ENCODE results near the gene CEP164. TPM values are rescaled to one million over a fixed set of nuclear protein-coding genes. Genes with fewer than 3 reads are reported as not detected.

Gene CEP164
- polyA plus RNA-seq, 5 donors: 30.9 to 37.3 (median 32.9) TPM

DNA sequence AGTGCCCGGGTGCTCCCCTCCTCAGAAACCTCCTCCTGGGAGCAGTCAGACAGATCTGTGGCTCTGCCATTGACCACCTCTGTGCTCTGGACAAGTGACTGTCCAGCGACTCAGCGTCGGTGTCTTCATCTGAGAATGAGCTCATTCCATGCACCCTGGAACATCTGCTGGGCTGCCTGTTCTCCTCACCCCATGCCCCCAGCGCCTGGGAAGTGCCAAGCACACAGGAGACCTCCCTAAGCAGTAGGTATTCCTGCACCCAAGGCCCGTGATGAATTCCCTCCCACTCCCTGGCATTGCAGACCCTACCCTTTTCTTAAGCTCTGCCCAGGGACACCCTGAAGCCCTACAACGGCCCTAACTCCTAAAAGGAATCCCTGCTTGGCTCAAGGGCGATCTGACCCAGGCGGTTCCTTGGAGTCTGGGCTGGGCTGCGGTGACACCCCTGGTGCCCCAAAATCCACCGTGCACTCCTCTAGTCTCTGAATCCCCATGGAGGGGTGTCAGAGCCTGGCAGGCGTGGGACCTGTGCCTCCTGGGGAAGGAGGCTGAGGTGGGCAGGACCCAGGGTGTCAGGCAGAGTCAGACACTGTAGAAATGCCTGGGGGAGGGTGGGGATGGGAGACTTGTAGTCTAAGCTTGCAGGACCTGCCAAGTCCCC is 92.0 kb downstream of the CEP164 start:
- DNase-seq: no peak

DNA sequence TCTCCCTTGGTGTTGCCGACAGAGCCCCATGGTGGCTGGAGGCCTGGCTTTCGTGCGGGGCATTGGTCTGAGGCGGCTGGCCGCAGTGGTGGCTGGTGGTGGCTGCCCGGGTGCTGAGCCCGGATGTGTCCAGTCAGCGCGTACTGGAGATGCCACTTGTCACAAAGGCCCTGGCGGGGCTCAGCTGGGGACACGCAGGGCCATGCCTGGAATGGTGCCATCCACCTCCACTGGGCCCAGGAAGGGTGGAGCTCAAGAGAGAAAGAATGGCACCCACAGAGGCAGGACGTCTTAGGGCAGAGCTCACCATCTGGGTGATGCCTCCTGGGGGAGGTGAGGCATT is 92.5 kb downstream of the CEP164 start:
- DNase-seq: no peak

GRCh38 chr11:117420598-117420997 is 92.9 kb downstream of the CEP164 start:
- DNase-seq: no peak

DNA sequence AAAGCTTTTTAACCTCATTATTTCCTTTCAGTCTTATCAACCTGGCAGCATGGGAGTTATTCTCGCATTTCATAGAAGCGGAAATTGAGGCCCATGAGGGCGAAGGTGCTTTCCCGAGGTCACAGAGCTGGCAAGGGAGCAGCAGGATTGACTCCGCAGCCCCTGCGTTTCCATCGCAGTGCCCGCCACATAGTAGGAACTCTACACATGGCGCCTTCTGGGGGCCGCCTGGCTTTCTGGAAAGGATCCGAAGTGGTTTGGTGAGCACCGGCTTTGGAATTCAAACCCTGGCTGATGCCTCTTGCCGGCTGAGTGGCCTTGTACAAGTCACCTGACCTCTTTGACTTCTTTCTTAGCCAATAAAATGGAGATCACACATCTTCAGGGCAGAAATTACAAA is 93.4 kb downstream of the CEP164 start:
- no peak for DNase-seq

DNA sequence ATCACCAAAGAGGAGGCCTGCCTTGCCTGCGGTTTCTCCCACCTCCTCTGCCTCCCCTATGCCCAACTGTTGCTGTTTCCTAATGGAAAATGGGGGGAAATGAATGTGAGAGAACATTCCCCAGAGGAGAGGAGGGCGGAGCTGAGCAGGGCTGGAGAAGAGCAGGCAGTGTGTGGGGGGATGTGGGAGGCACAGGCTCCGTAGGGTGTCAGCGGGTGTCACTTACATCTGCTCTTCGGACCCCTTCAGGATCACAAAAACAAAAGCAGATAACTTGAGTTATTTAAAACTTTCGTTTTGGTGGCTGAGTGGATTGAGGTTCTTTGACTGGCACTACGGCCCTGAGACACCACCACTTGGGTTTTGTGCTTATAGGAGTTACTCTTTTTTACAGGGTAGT is 93.8 kb downstream of the CEP164 start:
- no peak for DNase-seq

- no peak for DNase-seq
Observed at GRCh38 chr11:117423046-117423575, 95.5 kb downstream of the CEP164 start.

DNA sequence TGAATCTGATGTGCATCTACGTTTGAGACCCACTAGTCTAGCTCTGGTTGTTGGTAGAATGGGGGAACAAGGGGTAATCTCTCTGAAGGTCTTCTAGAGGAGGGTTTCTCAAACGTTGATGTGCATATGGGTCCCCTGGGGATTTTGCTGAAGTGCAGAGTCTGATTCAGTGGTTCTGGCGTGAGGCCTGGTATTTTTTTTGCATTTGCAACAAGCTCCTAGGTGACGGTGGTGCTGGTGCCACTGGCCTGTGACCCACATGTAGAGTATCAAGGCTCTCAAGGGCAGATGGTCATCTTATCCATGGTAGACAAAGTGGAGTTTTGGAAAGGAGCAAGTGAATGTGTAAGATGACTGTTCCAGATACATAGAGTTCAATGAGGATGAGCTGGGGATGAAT is 97.1 kb downstream of the CEP164 start:
- no peak for DNase-seq

DNA sequence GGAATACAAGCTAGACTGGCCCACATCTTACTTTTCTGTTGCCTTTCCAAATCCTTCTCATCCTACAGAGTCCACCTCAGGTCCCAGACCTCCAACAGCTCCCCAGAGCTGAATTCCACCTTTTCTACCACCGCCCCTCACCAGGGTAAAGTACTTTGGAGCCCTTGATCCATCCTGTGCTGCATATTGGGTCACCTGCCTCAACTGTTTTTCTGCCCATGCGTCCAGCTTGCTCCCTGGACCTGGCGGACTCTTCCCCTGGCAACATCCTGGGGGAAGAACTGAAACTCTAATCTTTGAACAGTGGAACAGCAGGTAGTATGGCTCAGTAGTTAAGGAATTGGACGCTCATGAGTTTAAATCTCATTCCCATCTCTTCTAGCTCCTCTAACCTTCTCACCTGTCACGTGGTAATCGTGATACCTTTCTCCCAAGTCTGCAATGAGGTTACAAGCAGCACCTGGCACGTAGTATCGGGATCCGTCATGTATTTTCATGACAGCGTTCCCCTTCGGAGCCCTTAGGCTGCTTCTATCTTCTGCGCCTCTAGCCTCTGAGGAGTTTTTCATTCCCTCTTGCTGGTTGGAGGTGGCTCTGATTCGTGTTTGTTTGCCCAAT is 98.1 kb downstream of the CEP164 start:
- no peak for DNase-seq

DNA sequence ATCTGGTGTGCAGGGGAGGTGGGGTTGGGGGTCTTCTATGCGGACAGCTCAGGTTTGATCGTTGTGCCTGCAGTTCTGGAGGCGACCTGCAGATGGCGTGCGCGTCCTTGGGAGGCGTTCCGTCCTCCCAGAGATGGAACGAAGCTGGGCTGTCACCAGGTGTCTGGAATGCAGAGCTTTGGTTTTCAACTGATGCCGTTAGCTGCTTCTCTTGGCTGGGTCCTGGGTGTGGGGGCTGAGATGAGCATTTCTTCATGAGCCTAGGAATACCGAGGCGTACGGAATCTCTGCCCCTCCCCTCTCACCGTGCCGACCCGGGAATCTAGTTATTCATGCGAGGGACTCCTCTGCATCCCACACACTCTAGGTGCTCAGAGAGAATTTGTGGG is 98.6 kb downstream of the CEP164 start:
- peak; percentile 30 to 40 for DNase-seq

DNA sequence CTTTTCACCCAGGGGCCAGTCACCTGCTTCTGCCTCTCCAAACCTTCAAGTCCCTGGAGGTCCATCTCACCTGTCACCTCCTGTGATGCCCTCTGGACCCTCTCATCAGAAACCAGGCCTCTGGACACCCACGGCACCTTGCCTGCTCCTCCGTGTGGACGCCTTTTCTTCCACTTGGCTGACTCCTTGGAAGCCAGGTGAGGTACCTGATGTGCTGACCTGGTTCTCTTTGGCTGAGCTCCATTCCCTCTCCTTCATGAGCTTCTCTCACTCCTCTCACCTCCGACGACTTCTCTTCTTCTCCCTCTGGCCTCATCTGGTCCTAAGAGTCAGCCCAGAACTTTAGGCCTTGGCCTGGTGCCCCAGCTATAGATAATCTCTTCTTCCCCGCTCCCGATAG is 99.3 kb downstream of the CEP164 start:
- DNase-seq: no peak

DNA sequence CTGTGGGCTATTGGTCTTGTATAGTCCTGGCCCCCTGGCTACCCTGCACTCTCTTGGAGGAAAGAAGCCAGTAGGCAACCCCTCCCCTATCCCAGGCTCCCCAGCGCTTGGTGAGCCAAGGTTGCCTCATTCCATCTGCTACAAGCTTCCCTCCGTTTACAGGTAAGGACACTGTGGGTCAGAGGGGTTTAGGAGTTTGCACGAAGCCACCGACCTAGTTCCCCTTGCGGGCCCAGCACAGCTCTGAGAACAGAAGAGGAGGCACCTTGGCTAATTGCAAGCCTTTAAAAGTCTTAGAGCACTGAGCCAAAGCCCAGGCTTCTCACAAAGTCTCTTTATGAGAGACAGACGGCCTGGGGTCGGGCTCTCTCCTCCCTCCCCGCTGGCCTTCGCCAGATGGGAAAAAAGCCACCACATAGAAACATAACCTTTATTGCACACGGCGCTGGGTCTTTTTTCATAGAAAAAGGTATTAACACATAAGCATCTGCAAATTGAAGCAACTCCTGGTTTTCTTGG is 99.8 kb downstream of the CEP164 start:
- no peak for DNase-seq

- DNase-seq: no peak
Observed at GRCh38 chr11:117428186-117428855, 100.7 kb downstream of the CEP164 start.

DNA sequence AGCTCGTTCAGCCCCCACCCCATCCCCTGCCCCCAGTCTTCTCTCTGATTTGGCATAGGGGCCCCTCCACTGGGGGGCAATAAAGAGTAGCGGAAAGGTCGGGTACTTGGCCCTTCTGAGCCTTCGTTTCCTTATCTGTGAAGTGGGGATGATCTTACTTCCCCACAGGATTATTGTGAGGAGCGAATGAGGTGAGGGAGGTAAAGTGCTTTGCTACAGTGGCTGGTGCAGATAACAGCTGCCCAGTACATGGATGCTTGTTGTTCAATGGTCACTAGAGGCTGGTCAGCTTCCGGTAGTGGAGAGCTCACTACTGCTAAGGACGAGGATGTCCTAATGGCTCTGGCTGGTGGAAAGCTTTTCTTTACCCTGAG is 101.2 kb downstream of the CEP164 start:
- no peak for DNase-seq

- no peak for DNase-seq
Observed at GRCh38 chr11:117430293-117430955, 102.8 kb downstream of the CEP164 start.

GRCh38 chr11:117431436-117431835 is 103.8 kb downstream of the CEP164 start:
- DNase-seq: no peak

- no peak for DNase-seq
Observed at GRCh38 chr11:117433717-117434116, 106.1 kb downstream of the CEP164 start.

- no peak for DNase-seq
Observed at GRCh38 chr11:117434481-117434880, 106.8 kb downstream of the CEP164 start.

- DNase-seq: no peak
Observed at GRCh38 chr11:117435326-117435725, 107.7 kb downstream of the CEP164 start.

DNA sequence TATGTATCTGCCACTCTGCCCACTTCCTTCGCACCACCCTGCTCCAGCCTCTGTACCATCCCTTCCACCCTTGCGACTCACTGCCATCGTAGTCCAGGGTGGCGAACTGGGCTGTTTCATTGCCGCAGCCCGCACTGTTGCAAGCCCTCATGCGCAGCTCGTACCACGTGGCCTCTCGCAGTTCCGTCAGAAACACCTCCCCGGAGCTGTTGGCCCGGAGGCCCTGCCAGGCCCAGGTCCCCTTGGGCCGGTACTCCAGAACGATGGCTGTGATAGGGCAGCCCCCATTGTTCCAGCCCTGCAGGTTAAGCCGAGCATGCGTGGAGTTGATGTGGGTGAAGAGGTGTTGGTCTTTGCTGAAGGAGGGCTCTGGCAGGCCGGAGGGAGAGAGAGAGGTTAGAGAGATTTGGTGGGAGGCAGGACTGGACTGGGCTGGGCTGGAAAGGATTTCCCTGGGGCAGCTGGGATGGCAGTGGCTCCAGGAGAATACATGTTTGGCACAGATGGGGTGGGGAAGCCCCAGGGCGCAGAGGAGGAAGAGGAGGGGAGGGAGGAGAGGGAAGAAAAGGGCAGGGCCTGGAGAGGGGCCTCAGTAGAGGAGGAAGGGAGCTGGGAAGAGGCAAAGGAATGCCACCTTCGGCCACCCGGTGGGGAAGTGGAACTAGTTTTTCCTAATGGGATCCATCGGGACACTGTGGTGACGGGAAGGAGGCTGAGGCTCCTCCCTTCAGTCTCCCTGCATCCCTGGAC is 109.6 kb downstream of the CEP164 start:
- DNase-seq: no peak

GRCh38 chr11:117437791-117438130 is 110.1 kb downstream of the CEP164 start:
- DNase-seq: no peak

DNA sequence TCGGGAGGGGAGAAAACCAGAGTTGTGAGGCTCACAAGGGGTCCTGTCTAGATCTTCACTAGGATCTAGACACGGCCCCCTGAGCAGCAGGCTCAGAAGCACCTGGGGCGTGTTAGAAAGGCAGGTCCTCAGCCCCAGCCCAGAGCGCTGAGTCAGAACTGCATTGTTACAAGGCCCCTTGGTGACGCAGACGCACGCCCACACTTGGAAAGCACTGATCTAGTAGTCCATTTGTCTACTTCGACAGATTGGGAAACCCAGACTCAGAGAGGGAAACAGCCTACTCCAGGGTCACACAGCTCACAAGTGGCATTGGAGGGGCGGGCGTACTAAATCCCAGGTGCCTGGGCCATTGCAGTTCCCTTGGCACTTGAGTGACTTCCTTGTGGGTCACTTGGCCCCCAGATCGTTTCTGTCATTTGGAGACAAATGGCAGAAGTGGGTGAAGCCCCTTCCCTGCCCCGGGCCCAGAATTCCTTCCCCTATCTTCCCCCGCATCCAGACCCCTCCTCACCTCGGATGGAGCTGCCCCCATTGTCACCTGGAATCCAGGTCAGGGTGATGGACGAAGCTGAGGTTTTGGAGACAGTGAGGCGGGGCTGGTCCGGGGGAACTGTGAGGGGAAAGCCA is 110.8 kb downstream of the CEP164 start:
- no peak for DNase-seq

Measured in right lung (tissue), 5 donors.